Thymus (tissue), 11 donors: ENCODE data around the gene BTBD16. TPM values are rescaled to one million over a fixed set of nuclear protein-coding genes. Genes with fewer than 3 reads are reported as not detected.

Experiments
- DNase-seq, 9 donors: peaks; one replicate each; pipeline ENCODE4 v3.0.0-alpha.2; 2013; ENCODE audit warnings: low spot score in 9 of 9, low read depth in 6 of 9, missing footprints in 1 of 9
- H3K27ac ChIP-seq, 2 donors: one replicate each; pipeline ENCODE4 v1.5.1; 2013; ENCODE audit warnings: control low read depth in 1 of 2, low read depth in 1 of 2, low read length in 1 of 2, mild to moderate bottlenecking in 1 of 2, moderate library complexity in 1 of 2
- H3K27me3 ChIP-seq, 2 donors: one replicate each; pipeline ENCODE4 v1.5.1; 2013; ENCODE audit warnings: low read length in 1 of 2; ENCODE audit not compliant: control insufficient read depth in 2 of 2, insufficient read depth in 1 of 2
- H3K36me3 ChIP-seq, 2 donors: one replicate each; pipeline ENCODE4 v1.5.1; 2013; ENCODE audit warnings: low read length in 1 of 2, mild to moderate bottlenecking in 1 of 2, moderate library complexity in 1 of 2; ENCODE audit not compliant: control insufficient read depth in 2 of 2, insufficient read depth in 2 of 2
- H3K4me1 ChIP-seq, 2 donors: one replicate each; pipeline ENCODE4 v1.5.1; 2013; ENCODE audit warnings: low read length in 2 of 2; ENCODE audit not compliant: control insufficient read depth in 2 of 2, insufficient read depth in 2 of 2
- H3K4me3 ChIP-seq, 2 donors: one replicate each; pipeline ENCODE4 v1.5.1; 2013; ENCODE audit warnings: low read length in 2 of 2, control low read depth in 1 of 2, mild to moderate bottlenecking in 1 of 2
- H3K9me3 ChIP-seq, 2 donors: one replicate each; pipeline ENCODE4 v1.5.1; 2013; ENCODE audit warnings: low read length in 1 of 2, mild to moderate bottlenecking in 1 of 2; ENCODE audit not compliant: control insufficient read depth in 2 of 2, insufficient read depth in 1 of 2
- WGBS: extraction: QIAGEN DNeasy Blood & Tissue Kit; methylation state at CpG from one replicate; pipeline ENCODE4 v1.1.7; 2013; 5-methylcytosine and 5-hydroxymethylcytosine counted together
- polyA plus RNA-seq: library from polyadenylated mRNA; stranded (reverse); fragments of 200-250 nt; gene quantifications from one replicate; pipeline ENCODE4 v1.2.3, GENCODE V29; 2013
- total RNA-seq: library from RNA; stranded (reverse); fragments of 120-200 nt; gene quantifications from one replicate; pipeline ENCODE4 v1.2.4, GENCODE V29; 2013
- donor health status: healthy.

The BTBD16 gene
- total and polyA plus RNA-seq, 2 donors = 0.14 to 1.2 TPM

GRCh38 chr10:122294511-122295450 lies 23.7 kb downstream of the BTBD16 start:
- no peak for DNase-seq
- Histone ChIP-seq H3K27ac (no peak overlapping the region), H3K9me3 (no peaks in the 10 kb centered on the region), H3K4me3 (no peak overlapping the region), H3K36me3 (no peaks in the 10 kb centered on the region), H3K4me1 (no peaks in the 10 kb centered on the region), H3K27me3 (no peaks in the 10 kb centered on the region)
- WGBS = 87% methylated on average over 12 of the region's 12 CpGs

DNA sequence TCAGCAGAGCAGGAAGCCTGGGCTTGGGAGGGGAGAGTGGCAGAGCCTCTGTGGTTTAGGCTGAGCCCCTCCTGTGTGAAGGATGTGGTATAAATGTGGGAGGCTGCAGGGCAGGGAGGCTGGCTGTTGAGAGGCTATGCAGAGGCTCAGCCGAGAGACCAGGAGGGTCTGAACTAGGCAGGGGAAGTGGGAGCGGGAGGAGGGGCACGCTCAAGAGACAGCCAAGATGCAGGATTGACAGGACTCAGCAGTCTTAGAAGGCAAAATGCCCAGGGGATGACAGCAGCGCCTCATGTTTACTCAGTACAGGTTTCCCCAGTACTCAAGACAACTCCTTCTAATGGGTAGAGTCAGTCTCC lies 24.3 kb downstream of the BTBD16 start:
- H3K4me1 ChIP-seq = no peaks in the 10 kb centered on the region
- H3K9me3 ChIP-seq = no peaks in the 10 kb centered on the region
- no peaks in the 10 kb centered on the region for H3K36me3 ChIP-seq
- H3K4me3 ChIP-seq = no peak overlapping the region
- WGBS = 86% methylated on average over 4 of the region's 4 CpGs
- no peak for DNase-seq
- no peaks in the 10 kb centered on the region for H3K27me3 ChIP-seq
- no peak overlapping the region for H3K27ac ChIP-seq

GRCh38 chr10:122296363-122297120 lies 25.4 kb downstream of the BTBD16 start:
- Histone ChIP-seq H3K4me3 (no peak overlapping the region), H3K36me3 (no peaks in the 10 kb centered on the region), H3K27ac (no peak overlapping the region), H3K27me3 (no peaks in the 10 kb centered on the region), H3K4me1 (no peaks in the 10 kb centered on the region), H3K9me3 (no peaks in the 10 kb centered on the region)
- 87% methylated on average over 8 of the region's 8 CpGs for WGBS
- DNase-seq = no peak

- DNase-seq = no peak
- Histone ChIP-seq H3K9me3 (no peaks in the 10 kb centered on the region), H3K36me3 (no peaks in the 10 kb centered on the region), H3K4me1 (no peaks in the 10 kb centered on the region), H3K27me3 (no peaks in the 10 kb centered on the region), H3K27ac (no peak overlapping the region), H3K4me3 (no peak overlapping the region)
- 92% methylated on average over 8 of the region's 8 CpGs for WGBS
Observed at GRCh38 chr10:122297583-122297982, 26.5 kb downstream of the BTBD16 start.

GRCh38 chr10:122298206-122298597 lies 27.1 kb downstream of the BTBD16 start:
- Histone ChIP-seq H3K9me3 (no peaks in the 10 kb centered on the region), H3K27me3 (no peaks in the 10 kb centered on the region), H3K4me1 (no peaks in the 10 kb centered on the region), H3K36me3 (no peaks in the 10 kb centered on the region), H3K4me3 (no peak overlapping the region), H3K27ac (no peak overlapping the region)
- no peak for DNase-seq
- 89% methylated on average over 6 of the region's 6 CpGs for WGBS

GRCh38 chr10:122298598-122299301 lies 27.7 kb downstream of the BTBD16 start:
- no peak overlapping the region for H3K27ac ChIP-seq
- no peak overlapping the region for H3K4me3 ChIP-seq
- H3K27me3 ChIP-seq = no peaks in the 10 kb centered on the region
- no peaks in the 10 kb centered on the region for H3K9me3 ChIP-seq
- 32% methylated on average over 15 of the region's 15 CpGs for WGBS
- DNase-seq = peak in 8 of 9 donors; percentile 9 to 71 (median 35)
- H3K36me3 ChIP-seq = no peaks in the 10 kb centered on the region
- H3K4me1 ChIP-seq = no peaks in the 10 kb centered on the region

DNA sequence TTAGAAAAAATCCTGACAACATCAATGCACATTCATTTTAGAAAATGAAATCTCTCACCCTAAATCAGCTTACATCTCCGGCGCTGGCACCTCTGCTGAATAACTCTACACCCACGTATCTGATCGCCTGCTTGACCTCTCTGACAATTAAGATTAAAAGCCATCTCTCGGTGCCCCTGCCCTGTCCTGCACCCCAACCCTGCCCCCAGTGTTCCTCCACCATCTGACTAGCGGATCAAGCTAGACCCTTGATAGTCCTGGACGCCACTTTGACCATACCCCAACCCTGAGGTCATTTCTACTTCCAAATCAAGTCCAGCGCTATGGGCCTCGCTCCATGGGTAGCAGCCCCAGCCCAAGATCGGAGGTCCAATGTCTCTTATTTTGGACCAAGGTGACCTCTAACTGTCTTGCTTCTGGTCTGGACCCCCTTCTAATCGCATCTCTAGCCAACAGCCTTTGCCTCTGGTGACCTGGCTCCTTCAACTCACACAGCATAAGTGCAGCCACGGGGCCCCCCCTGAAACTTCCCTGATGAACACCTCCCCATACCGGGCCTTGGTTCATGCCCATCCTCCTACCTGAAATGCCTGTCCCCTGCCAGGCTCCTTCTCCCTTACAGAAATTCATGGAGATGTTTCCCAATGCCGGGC lies 28.5 kb downstream of the BTBD16 start:
- H3K36me3 ChIP-seq = no peaks in the 10 kb centered on the region
- H3K4me3 ChIP-seq = no peak overlapping the region
- WGBS = 90% methylated on average over 14 of the region's 14 CpGs
- H3K9me3 ChIP-seq = no peaks in the 10 kb centered on the region
- no peak overlapping the region for H3K27ac ChIP-seq
- no peaks in the 10 kb centered on the region for H3K27me3 ChIP-seq
- no peak for DNase-seq
- H3K4me1 ChIP-seq = no peaks in the 10 kb centered on the region

- Histone ChIP-seq H3K4me3 (no peak overlapping the region), H3K9me3 (no peaks in the 10 kb centered on the region), H3K27me3 (no peaks in the 10 kb centered on the region), H3K27ac (no peak overlapping the region), H3K4me1 (no peaks in the 10 kb centered on the region), H3K36me3 (no peaks in the 10 kb centered on the region)
- DNase-seq = no peak
- 75% methylated on average over 12 of the region's 12 CpGs for WGBS
Observed at GRCh38 chr10:122301055-122301810, 30.1 kb downstream of the BTBD16 start.
